Measurements from ENCODE around the gene TARS1.

Gene TARS1

DNA sequence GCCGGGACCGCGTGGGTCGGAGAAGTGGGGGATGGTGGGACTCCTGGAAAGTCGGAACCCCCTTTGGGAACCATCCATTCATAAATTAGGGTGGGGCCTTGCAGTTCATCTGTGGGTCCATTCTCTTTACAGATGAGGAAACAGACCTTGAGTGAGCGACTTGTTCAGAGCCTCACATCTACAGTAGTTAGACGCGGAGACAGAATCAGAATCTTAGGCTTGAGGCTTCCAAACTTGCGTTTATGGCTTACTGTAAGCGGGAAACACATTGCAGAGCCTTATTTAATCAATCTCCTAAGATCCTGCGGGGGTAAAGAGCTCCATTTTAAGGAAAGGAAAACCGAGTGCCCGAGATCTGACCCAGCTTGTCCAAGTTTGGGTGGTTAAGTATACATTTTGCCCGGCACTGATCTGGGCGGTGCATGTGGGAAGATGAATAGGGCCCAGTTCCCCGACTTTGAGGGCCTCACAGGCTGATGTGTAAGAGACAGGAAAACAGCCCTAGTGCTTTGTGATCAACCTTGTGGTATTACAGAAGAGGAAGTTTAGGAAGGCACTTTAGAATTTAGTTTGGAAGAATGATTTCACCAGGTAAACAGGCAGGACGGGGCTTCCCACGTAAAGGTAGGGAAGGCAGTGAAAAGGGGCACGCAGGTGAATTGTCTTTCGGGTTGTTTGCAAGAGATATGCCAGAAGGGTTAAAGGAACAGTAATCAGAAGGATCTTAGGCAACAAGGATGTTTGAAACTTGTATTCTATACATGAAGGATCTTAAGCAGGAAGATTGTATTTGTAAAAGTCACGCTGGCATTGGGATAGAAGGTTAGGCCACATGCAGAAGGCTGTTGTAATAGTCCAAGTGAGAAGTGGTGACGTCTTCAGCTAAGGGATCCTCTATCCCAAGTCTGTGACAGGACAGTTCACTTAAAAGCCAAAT is 744 bp downstream of the TARS1 start (continued):
- no peak for TF ChIP-seq GFI1B (tag by site-specific recombination; IDR thresholded peaks at IDR 0.05)
- no peak for TF ChIP-seq ZNF521 (tag by site-specific recombination; IDR thresholded peaks at IDR 0.05)
- TF ChIP-seq BCL11B (tag by site-specific recombination; IDR thresholded peaks at IDR 0.05; ENCODE audit: low read depth) = no peak
- TF ChIP-seq, protein P1, sequence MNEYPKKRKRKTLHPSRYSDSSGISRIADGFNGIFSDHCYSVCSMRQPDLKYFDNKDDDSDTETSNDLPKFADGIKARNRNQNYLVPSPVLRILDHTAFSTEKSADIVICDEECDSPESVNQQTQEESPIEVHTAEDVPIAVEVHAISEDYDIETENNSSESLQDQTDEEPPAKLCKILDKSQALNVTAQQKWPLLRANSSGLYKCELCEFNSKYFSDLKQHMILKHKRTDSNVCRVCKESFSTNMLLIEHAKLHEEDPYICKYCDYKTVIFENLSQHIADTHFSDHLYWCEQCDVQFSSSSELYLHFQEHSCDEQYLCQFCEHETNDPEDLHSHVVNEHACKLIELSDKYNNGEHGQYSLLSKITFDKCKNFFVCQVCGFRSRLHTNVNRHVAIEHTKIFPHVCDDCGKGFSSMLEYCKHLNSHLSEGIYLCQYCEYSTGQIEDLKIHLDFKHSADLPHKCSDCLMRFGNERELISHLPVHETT (tag by site-specific recombination; IDR thresholded peaks at IDR 0.05) = no peak
- TF ChIP-seq, protein P2, sequence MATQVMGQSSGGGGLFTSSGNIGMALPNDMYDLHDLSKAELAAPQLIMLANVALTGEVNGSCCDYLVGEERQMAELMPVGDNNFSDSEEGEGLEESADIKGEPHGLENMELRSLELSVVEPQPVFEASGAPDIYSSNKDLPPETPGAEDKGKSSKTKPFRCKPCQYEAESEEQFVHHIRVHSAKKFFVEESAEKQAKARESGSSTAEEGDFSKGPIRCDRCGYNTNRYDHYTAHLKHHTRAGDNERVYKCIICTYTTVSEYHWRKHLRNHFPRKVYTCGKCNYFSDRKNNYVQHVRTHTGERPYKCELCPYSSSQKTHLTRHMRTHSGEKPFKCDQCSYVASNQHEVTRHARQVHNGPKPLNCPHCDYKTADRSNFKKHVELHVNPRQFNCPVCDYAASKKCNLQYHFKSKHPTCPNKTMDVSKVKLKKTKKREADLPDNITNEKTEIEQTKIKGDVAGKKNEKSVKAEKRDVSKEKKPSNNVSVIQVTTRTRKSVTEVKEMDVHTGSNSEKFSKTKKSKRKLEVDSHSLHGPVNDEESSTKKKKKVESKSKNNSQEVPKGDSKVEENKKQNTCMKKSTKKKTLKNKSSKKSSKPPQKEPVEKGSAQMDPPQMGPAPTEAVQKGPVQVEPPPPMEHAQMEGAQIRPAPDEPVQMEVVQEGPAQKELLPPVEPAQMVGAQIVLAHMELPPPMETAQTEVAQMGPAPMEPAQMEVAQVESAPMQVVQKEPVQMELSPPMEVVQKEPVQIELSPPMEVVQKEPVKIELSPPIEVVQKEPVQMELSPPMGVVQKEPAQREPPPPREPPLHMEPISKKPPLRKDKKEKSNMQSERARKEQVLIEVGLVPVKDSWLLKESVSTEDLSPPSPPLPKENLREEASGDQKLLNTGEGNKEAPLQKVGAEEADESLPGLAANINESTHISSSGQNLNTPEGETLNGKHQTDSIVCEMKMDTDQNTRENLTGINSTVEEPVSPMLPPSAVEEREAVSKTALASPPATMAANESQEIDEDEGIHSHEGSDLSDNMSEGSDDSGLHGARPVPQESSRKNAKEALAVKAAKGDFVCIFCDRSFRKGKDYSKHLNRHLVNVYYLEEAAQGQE (tag by site-specific recombination; IDR thresholded peaks at IDR 0.05) = no peak
- no peak for TF ChIP-seq SP7 (tag by site-specific recombination; IDR thresholded peaks at IDR 0.05)
- TF ChIP-seq OSR2 (tag by site-specific recombination; IDR thresholded peaks at IDR 0.05) = no peak
- TF ChIP-seq ZNF514 (tag by site-specific recombination; IDR thresholded peaks at IDR 0.05) = no peak
- TF ChIP-seq, protein P3, sequence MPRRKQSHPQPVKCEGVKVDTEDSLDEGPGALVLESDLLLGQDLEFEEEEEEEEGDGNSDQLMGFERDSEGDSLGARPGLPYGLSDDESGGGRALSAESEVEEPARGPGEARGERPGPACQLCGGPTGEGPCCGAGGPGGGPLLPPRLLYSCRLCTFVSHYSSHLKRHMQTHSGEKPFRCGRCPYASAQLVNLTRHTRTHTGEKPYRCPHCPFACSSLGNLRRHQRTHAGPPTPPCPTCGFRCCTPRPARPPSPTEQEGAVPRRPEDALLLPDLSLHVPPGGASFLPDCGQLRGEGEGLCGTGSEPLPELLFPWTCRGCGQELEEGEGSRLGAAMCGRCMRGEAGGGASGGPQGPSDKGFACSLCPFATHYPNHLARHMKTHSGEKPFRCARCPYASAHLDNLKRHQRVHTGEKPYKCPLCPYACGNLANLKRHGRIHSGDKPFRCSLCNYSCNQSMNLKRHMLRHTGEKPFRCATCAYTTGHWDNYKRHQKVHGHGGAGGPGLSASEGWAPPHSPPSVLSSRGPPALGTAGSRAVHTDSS (tag by site-specific recombination; IDR thresholded peaks at IDR 0.05) = no peak
- 0 out of 2 replicates have a peak, but pooled peaks have one; percentile 15 for TF ChIP-seq ZXDB (tag by site-specific recombination; IDR thresholded peaks at IDR 0.05)
- TF ChIP-seq ZNF561 (tag by site-specific recombination; IDR thresholded peaks at IDR 0.05; ENCODE audit: borderline replicate concordance) = no peak
- TF ChIP-seq ZNF311 (tag by site-specific recombination; IDR thresholded peaks at IDR 0.05; ENCODE audit: borderline replicate concordance) = no peak
- no peak; the same call in none of the 2 replicates for TF ChIP-seq ZBTB20 (tag by site-specific recombination; IDR thresholded peaks at IDR 0.05)
- TF ChIP-seq, protein P4, sequence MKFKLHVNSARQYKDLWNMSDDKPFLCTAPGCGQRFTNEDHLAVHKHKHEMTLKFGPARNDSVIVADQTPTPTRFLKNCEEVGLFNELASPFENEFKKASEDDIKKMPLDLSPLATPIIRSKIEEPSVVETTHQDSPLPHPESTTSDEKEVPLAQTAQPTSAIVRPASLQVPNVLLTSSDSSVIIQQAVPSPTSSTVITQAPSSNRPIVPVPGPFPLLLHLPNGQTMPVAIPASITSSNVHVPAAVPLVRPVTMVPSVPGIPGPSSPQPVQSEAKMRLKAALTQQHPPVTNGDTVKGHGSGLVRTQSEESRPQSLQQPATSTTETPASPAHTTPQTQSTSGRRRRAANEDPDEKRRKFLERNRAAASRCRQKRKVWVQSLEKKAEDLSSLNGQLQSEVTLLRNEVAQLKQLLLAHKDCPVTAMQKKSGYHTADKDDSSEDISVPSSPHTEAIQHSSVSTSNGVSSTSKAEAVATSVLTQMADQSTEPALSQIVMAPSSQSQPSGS (tag by site-specific recombination; IDR thresholded peaks at IDR 0.05; ENCODE audit: low read depth) = peak; percentile 96
- TF ChIP-seq ZNF629 (tag by site-specific recombination; IDR thresholded peaks at IDR 0.05) = no peak
- no peak for TF ChIP-seq ZNF747 (tag by site-specific recombination; IDR thresholded peaks at IDR 0.05)
- TF ChIP-seq ZNF37A (tag by site-specific recombination; IDR thresholded peaks at IDR 0.05) = no peak
- TF ChIP-seq ZNF112 (tag by site-specific recombination; IDR thresholded peaks at IDR 0.05) = no peak
- TF ChIP-seq ZNF658 (tag by site-specific recombination; IDR thresholded peaks at IDR 0.05) = no peak
- TF ChIP-seq ZNF248 (tag by site-specific recombination; IDR thresholded peaks at IDR 0.05) = no peak
- TF ChIP-seq ZBTB48 (tag by site-specific recombination; IDR thresholded peaks at IDR 0.05) = peak; percentile 89
- TF ChIP-seq, protein P5, sequence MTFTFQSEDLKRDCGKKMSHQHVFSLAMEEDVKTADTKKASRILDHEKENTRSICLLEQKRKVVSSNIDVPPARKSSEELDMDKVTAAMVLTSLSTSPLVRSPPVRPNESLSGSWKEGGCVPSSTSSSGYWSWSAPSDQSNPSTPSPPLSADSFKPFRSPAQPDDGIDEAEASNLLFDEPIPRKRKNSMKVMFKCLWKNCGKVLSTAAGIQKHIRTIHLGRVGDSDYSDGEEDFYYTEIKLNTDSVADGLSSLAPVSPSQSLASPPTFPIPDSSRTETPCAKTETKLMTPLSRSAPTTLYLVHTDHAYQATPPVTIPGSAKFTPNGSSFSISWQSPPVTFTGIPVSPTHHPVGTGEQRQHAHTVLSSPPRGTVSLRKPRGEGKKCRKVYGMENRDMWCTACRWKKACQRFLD (tag by site-specific recombination; IDR thresholded peaks at IDR 0.05) = no peak
- TF ChIP-seq ZSCAN16 (tag by site-specific recombination; IDR thresholded peaks at IDR 0.05) = 0 out of 2 replicates have a peak, but pooled peaks have one; percentile 38
- TF ChIP-seq ZNF121 (tag by site-specific recombination; IDR thresholded peaks at IDR 0.05) = no peak
- TF ChIP-seq ZFHX2 (tag by site-specific recombination; conservative IDR thresholded peaks at IDR 0.05) = 0 out of 2 replicates have a peak, but pooled peaks have one; percentile 1
- no peak for TF ChIP-seq ZBTB17 (tag by site-specific recombination; IDR thresholded peaks at IDR 0.05)
- no peak for TF ChIP-seq ZNF701 (tag by site-specific recombination; IDR thresholded peaks at IDR 0.05)
- no peak for TF ChIP-seq ZNF202 (tag by site-specific recombination; IDR thresholded peaks at IDR 0.05; ENCODE audit: borderline replicate concordance)
- TF ChIP-seq ZNF837 (tag by site-specific recombination; IDR thresholded peaks at IDR 0.05) = no peak
- no peak for TF ChIP-seq SCRT1 (tag by site-specific recombination; IDR thresholded peaks at IDR 0.05; ENCODE audit: borderline replicate concordance)
- TF ChIP-seq, protein P6, sequence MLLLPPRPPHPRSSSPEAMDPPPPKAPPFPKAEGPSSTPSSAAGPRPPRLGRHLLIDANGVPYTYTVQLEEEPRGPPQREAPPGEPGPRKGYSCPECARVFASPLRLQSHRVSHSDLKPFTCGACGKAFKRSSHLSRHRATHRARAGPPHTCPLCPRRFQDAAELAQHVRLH (tag by site-specific recombination; IDR thresholded peaks at IDR 0.05) = no peak
- no peak for TF ChIP-seq ZNF544 (tag by site-specific recombination; IDR thresholded peaks at IDR 0.05)
